MM.1S (cell line): ENCODE data around the gene RAB11FIP4.

Source experiments
- EZH2 ChIP-seq: fragments of 300-600 bp; sonication (generic); optimal IDR thresholded peaks from 2 replicates; pipeline ENCODE3; 2017; ENCODE audit warnings: low read depth, mild to moderate bottlenecking, antibody characterized with exemption, low read length, mixed read lengths
- EZH2phosphoT487 ChIP-seq: fragments of 300-600 bp; sonication (generic); IDR thresholded peaks from 2 replicates; pipeline ENCODE4 v1.6.1; 2018; ENCODE audit warnings: antibody characterized with exemption, low read length
- TF ChIP-seq, protein P1 (sequence below): fragments of 300-600 bp; sonication (generic); IDR thresholded peaks from 2 replicates; pipeline ENCODE4 v1.5.1; 2016; ENCODE audit warnings: antibody characterized with exemption, low read length, mixed read lengths

DNA sequence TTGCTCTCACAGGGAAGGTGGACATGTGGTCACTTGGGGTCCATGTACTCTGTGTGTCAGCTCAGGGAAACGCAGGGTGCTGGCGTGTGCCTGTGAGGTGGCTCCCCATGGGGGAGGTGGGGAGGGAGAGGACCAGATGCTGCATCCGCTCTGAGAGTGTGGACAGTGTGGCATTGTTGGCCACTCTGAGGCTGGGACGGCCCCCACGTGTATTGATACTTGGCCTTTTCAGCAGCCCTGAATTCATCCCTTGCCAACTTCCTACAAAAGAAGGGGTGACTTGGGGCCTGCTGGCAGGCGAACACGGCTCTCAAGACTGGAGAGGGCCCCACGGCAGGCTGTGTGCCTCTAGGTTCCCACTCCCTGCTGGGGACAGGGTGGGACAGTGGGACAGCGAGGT lies 120.1 kb downstream of the RAB11FIP4 start:
- TF ChIP-seq, protein P1, sequence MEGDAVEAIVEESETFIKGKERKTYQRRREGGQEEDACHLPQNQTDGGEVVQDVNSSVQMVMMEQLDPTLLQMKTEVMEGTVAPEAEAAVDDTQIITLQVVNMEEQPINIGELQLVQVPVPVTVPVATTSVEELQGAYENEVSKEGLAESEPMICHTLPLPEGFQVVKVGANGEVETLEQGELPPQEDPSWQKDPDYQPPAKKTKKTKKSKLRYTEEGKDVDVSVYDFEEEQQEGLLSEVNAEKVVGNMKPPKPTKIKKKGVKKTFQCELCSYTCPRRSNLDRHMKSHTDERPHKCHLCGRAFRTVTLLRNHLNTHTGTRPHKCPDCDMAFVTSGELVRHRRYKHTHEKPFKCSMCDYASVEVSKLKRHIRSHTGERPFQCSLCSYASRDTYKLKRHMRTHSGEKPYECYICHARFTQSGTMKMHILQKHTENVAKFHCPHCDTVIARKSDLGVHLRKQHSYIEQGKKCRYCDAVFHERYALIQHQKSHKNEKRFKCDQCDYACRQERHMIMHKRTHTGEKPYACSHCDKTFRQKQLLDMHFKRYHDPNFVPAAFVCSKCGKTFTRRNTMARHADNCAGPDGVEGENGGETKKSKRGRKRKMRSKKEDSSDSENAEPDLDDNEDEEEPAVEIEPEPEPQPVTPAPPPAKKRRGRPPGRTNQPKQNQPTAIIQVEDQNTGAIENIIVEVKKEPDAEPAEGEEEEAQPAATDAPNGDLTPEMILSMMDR, result no peak
- no peak for TF ChIP-seq EZH2
- TF ChIP-seq EZH2phosphoT487, result no peak
